ENCODE results near the gene IRS2.
"Not testable (repeated sequence)": the region's sequence is repeated elsewhere in the genome, so short reads cannot be mapped to it uniquely, and the experiment has no call there.

Gene IRS2

DNA sequence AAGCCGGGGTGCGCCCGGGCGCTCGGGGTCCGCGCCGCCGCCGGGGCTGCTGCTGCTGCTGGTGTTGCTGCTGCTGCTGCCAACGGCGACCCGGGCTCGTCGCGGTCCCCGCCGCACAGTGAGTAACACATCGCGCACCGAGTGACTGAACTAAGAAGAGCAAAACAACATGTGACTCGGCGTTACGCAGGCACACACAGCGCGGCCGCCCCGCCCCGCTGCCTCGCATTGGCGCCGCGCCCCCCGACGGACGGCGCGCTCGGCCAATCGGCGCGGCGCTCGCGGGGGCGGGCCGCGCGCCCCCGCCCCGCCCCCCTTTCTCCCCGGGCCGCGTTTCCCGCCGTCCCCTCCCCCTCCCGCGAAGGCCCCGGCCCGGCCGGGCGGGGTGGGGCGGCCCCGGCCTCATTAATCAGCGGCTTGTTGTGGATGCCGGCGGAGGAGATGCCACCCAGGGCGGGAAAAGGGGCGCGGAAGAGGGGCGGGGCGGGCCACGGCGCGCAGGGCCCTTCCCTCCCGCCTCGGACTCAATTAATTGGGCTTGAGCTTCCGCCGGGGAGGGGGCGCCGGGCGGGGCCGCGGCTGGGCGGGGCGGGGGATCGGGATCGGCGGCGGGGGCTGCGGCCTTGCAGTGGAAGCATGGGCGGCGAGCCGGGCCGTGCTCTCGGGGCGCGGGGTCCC is at the start of gene IRS2:
Gene IRS2, minus strand, starts transcription at position 127 of the 678 bp plus-strand sequence. CDS start 530 bp downstream, outside the sequence.
- peak; percentile 97 for DNase-seq

GRCh38 chr13:109834973-109835720 is 48.8 kb upstream of the IRS2 start:
- no peak for DNase-seq

- no peak for DNase-seq
Measured at GRCh38 chr13:109833940-109834339, 47.6 kb upstream of the IRS2 start.

DNA sequence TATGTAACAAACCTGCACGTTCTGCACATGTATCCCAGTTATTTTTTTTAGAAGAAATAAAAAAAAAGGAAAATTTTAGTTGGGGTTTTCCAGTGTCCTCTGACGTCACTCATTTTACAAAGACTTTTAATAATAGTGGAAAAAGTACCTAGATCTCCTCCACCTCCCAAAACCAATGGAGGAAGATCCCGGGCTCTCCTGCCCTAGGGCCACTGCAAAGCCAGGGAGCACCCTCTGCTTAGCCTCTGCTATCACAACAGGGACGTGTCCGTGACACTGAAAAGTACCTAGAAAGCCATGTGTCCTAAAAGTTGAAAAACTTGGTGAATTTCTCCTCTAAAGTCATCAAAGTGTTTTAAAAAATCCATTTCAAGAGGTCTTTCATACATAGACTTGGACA is 46.7 kb upstream of the IRS2 start:
- DNase-seq = no peak

DNA sequence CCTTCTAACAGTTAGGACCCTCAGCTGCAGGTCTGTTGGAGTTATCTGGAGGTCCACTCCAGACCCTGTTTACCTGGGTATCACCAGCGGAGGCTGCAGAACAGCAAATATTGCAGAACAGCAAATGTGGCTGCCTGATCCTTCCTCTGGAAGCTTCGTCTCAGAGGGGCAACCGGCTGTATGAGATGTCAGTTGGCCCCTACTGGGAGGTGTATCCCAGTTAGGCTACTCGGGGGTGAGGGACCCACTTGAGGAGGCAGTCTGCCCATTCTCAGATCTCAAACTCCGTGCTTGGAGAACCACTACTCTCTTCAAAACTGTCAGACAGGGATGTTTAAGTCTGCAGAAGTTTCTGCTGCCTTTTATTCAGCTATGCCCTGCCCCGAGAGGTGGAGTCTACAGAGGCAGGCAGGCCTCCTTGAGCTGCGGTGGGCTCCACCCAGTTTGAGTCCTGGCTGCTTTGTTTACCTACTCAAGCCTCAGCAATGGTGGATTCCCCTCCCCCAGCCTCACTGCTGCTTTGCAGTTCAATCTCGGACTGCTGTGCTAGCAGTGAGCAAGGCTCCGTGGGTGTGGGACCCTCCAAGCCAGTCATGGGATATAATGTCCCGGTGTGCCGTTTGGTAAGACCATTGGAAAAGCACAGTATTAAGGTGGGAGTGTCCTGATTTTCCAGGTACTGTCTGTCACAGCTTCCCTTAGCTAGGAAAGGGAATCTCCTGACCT is 42.4 kb upstream of the IRS2 start:
- DNase-seq = not testable (repeated sequence)

DNA sequence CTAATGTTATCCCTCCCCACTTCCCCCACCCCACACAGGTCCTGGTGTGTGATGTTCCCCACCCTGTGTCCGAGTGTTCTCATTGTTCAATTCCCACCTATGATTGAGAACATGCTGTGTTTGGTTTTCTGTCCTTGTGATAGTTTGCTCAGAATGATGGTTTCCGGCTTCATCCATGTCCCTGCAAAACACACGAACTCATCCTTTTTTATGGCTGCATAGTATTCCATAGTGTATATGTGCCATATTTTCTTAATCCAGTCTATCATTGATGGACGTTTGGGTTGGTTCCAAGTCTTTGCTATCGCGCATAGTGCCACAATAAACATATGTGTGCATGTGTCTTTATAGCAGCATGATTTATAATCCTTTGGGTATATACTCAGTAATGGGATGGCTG is 36.8 kb upstream of the IRS2 start:
- not testable (repeated sequence) for DNase-seq

DNA sequence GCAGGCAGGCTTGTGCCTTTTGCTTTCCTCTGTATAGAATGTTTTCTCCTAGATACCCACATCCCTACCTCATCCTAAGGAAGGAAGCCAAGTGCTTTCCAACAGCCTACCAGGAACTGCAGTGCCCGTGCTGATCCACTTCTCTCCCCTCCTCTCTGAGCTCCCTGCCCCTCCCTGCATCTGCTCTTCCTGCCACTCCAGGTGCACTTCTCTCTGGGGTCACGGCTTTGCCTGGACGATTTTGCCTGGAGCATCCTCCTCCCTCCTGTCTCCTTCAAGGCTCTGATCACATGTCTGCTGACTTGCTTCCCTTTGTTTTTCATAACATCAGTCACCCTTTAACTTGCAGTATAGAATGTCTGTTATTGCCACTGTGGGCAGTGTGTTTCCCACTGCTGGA is 34.7 kb upstream of the IRS2 start:
- DNase-seq = no peak

DNA sequence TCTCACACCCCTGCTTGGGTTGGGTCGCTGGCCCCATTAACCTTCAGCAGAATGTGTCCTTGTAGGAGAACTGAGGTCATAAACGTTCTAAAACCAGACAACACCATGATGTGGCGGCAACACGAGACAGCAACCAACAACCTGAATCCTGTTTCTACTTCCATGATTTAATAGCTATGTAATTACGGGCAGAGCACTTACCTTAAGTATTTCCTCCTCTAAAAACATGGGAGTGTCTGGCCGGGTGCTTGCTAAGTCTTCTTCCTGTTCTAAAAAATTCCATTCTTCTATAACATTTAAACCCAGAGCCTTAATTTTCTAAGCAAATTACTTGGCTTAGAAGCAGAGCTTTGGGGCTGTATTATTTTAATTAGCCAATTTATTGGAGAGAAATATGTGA is 33.5 kb upstream of the IRS2 start:
- DNase-seq = no peak

- no peak for DNase-seq
Measured at GRCh38 chr13:109818886-109819285, 32.5 kb upstream of the IRS2 start.

DNA sequence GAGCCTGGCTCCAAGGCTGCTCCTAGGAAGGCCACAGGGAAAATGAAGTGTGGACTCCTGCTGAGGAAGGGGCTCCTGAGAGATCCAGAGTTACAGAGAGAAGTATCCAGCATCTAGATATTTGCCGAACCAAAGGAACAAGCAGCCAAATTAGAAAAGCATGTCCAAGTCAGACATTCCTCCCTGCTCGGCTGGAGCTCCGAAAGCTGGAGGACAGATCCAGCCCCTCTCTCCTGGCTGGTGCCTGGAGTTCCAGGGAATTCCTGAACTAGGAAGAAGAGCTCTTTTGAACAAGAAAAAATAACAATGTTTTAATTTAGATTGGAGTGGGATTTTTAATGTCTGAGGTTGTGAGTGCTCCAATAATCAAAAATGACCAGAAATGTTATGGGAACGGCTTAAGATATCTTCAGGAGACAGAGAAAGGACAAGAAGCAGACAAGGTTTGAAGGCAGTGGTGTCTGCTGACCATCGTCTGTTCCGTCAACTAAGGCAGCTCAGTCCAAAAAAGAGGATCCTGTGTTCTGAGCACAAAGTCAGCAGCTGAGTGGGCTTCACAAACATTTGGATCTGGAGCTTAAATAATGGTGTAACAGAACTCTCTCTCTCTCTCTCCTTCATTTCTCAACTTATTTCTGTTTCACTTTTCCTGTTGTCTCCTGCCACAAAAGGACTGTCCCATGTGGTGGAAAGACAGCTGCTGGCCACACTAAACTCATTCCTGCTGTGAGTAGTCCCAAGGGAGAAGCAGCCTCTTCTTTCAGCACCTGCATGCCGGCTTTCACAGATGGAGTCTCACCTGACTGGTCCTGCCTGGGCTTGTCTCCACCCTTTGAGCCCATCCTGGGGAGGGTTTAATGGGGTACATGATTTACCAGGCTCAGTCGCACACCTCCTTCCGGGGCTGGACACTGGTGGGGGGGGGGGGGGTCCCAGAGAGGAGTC is 31.5 kb upstream of the IRS2 start:
- DNase-seq = no peak

GRCh38 chr13:109816808-109817203 is 30.4 kb upstream of the IRS2 start:
- DNase-seq = no peak

- DNase-seq = no peak
Measured at GRCh38 chr13:109816112-109816807, 29.9 kb upstream of the IRS2 start.

GRCh38 chr13:109815651-109816050 is 29.3 kb upstream of the IRS2 start:
- no peak for DNase-seq

DNA sequence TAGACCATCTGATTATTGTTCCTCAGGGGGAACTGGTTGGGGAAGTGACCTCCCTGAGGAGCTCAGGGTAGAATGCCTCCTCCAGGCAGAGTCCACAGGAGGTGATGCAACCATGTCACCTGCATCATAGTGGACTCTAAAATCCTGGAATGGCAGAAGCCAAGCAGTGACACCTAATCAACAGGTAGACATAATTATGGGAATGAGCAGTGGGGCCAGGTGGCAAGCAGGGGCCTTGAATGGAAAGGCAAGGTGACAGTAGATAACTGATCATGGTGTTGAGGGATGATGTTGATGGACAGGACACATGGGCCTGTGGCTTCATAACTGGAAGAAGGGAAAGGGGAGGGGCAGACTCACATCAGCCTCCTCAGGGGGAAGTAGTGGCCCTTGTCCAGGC is 27.3 kb upstream of the IRS2 start:
- DNase-seq = no peak

DNA sequence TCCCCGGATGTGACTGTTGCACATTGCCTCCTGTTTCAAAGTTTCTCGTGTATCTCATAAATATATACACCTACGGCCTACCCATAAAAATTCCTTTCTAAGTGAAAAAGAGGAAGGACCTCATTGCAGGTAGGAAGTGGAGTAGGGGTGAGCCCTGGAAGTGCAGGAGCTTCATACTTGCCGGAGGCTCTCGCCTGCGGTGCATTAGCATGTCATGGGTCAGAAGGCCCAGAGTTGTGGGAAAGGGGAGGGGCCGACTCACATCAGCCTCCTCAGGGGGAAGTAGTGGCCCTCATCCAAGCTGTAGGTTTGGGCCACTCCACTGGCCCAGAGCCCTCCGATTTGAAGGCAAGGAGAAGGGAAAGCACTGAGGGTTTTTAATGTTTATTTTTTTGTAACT is 26.0 kb upstream of the IRS2 start:
- no peak for DNase-seq

DNA sequence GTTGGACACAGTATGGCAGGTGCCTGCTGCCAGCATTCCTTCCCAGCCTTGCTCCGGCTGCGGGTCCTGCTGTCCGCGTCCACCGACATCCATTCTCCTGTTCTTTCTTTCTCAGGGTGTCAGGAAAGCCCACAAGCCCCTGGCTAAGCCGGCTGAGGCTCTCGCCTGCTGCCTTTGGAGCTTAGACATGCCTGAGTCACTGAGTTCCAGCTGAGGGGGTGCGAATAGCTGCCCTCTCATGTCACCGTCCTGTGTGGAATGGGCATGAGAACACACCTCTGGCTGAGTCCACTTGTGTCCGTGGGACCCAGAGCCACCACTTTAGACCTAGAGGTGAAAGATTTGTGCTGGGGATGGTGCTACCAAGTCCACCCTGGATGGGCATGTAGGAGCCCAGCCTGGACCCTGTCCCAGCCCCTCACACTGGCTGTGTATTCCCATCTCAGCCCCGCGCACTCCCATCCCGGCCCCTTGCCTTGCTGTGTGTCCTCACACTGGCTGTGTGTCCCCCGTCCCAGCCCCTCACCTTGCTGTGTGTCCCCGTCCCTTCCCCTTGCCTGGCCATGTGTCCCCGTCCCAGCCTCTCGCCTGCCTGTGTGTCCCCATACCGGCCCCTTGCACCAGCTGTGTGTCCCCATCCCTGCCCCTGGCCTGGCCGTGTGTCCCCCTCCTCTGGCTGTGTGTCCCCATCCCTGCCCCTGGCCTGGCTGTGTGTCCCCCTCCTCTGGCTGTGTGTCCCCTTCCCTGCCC is 24.6 kb upstream of the IRS2 start:
- DNase-seq = no peak

DNA sequence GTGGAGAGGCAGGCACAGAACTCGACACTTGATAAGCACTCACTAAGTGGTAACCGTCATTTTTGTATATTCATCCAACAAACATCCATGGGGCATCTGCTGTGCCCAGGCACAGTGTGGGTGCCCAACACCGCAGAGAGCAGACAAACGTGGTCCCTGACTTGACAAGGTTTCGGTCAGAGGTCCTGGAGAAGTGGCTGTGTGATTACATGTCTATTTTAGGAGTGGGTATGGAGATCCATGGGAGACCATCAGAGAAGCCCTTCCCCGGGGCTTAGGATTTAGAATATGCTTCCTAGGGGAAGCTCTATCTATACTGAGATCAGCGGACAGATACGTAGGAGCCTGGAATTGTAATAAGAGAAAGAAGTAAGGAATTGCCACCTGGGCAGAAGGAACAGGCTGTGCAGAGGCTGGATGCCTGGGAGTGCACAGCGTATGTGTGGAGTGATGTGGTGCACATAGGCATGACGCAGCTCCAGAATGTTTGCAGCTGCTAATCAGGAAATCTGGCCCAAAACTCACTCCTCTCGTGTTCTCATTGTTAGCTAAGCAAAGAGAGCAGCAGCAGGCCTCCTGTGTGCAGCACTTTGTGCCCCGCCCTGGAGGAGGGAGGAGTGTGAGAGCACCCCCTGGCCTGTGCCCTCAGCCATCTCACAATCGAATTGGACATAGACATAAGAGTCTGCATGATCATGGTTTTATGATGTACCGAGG is 23.0 kb upstream of the IRS2 start:
- DNase-seq = no peak

DNA sequence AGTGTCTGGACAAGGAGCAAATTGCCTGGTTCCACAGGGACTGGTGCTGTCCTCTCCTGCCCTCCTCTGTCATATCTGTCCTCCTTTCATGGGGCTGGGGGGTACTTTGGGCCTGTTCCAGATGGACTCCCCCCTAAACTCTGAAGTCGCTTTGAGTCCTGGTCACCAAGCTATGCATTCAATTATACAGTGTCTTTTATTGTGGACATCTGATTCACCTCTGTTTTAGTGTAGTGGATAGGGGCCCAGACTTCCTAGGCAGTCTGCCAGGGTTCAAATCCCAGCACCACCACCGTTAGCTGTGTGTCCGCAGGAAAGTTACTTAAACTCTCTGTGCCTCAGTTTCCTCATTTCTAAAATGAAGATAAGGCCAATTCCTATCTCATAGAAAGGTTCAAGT is 21.0 kb upstream of the IRS2 start:
- DNase-seq = no peak

DNA sequence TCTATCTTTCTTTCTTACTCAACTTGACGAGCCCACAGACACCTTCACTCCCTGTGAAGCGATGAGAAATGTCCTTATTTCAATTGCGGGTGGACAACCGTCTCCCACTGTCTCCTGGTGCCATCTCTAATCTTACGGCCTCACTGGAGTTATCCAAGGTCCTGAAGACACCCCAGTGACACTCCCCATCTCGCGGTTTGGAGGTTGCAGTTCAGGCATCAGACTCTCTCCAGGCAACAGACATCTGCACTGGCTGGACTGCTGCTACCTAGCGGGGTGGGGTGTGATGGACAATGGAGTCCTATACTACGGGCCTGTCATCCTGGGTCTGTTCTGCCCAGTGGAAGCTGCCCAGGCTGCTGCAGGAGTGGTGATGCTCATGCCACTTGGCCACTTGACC is 18.3 kb upstream of the IRS2 start:
- DNase-seq = no peak

DNA sequence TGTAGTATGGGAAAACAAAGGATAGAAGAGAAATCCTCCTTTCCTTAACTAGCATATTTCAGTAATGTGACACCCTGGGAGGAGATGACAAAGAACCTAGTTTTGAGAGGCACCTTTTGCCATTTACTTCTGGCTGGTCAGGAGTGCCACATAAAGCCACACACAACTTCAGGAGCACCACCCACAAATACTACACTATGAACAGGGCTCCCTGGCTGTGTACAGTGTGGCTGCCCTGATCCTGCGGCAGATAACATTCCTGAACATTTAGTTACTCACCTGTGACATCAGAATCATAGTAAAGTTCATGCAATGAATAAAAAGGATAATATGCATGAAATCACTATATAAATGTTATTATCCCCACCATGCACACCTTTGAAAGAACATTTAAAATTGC is 17.4 kb upstream of the IRS2 start:
- DNase-seq = no peak

DNA sequence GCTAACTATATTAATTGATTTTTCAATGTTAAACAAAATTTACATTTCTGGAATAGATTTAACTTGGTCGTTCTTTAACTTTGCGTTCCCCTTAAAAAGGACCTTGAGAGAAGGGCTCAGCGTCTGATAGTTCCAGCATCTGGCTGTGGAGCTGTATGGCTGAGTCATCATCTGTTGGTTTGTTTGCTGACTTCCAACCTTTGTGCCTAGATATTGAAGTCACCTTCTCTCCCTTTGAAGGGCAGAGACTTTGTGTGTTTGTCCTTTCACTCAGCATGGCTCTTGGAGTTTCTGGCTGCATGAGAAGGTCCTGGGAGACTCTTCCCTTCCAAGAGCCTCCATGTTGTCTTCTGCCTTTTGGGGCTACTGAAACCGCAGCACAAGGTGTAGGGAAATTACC is 16.6 kb upstream of the IRS2 start:
- DNase-seq = no peak

Data from suppressor macrophage treated with lipopolysaccharide for 4 hours (primary cell).